ENCODE measurements around the gene SCG3. TPM values are rescaled to one million over a fixed set of nuclear protein-coding genes. Genes with fewer than 3 reads are reported as not detected.

The SCG3 gene
- total RNA-seq, 1 experiment from 2014 or later = not detected

- no peak overlapping the region for H3K27ac ChIP-seq
- H3K4me3 ChIP-seq = no peak overlapping the region
- no peaks in the 10 kb centered on the region for H3K36me3 ChIP-seq
- H3K4me1 ChIP-seq = peaks cover 11% of the 10 kb centered on the region
- H3K27me3 ChIP-seq = no peaks in the 10 kb centered on the region
- peak; percentile 11 to 50 for DNase-seq
- H3K9me3 ChIP-seq (replicated peaks) = no peaks in the 10 kb centered on the region
Measured at GRCh38 chr15:51706291-51706690, 25.0 kb downstream of the SCG3 start.

- no peak for DNase-seq
- Histone ChIP-seq H3K27me3 (no peaks in the 10 kb centered on the region), H3K4me3 (no peak overlapping the region), H3K27ac (no peak overlapping the region), H3K36me3 (no peaks in the 10 kb centered on the region), H3K4me1 (peaks cover 11% of the 10 kb centered on the region), H3K9me3 (replicated peaks) (no peaks in the 10 kb centered on the region)
Measured at GRCh38 chr15:51706926-51707608, 25.8 kb downstream of the SCG3 start.

GRCh38 chr15:51708013-51708412, 26.7 kb downstream of the SCG3 start:
- no peaks in the 10 kb centered on the region for H3K36me3 ChIP-seq
- peaks cover 11% of the 10 kb centered on the region for H3K4me1 ChIP-seq
- H3K4me3 ChIP-seq = no peak overlapping the region
- DNase-seq = no peak
- no peak overlapping the region for H3K27ac ChIP-seq
- H3K9me3 ChIP-seq (replicated peaks) = no peaks in the 10 kb centered on the region
- no peaks in the 10 kb centered on the region for H3K27me3 ChIP-seq

GRCh38 chr15:51709031-51709430, 27.7 kb downstream of the SCG3 start:
- DNase-seq = no peak
- Histone ChIP-seq H3K27ac (no peak overlapping the region), H3K36me3 (no peaks in the 10 kb centered on the region), H3K4me3 (no peak overlapping the region), H3K9me3 (replicated peaks) (no peaks in the 10 kb centered on the region), H3K4me1 (peaks cover 11% of the 10 kb centered on the region), H3K27me3 (no peaks in the 10 kb centered on the region)

GRCh38 chr15:51714162-51714561, 32.9 kb downstream of the SCG3 start:
- peaks cover 15% of the 10 kb centered on the region for H3K4me1 ChIP-seq
- H3K9me3 ChIP-seq (replicated peaks) = no peaks in the 10 kb centered on the region
- H3K27ac ChIP-seq = no peak overlapping the region
- no peak overlapping the region for H3K4me3 ChIP-seq
- no peaks in the 10 kb centered on the region for H3K36me3 ChIP-seq
- H3K27me3 ChIP-seq = no peaks in the 10 kb centered on the region
- DNase-seq = no peak

- H3K27me3 ChIP-seq = no peaks in the 10 kb centered on the region
- DNase-seq = no peak
- no peaks in the 10 kb centered on the region for H3K9me3 ChIP-seq (replicated peaks)
- H3K36me3 ChIP-seq = no peaks in the 10 kb centered on the region
- no peak overlapping the region for H3K27ac ChIP-seq
- peaks cover 16% of the 10 kb centered on the region for H3K4me1 ChIP-seq
- H3K4me3 ChIP-seq = no peak overlapping the region
Measured at GRCh38 chr15:51714911-51715310, 33.6 kb downstream of the SCG3 start.

DNA sequence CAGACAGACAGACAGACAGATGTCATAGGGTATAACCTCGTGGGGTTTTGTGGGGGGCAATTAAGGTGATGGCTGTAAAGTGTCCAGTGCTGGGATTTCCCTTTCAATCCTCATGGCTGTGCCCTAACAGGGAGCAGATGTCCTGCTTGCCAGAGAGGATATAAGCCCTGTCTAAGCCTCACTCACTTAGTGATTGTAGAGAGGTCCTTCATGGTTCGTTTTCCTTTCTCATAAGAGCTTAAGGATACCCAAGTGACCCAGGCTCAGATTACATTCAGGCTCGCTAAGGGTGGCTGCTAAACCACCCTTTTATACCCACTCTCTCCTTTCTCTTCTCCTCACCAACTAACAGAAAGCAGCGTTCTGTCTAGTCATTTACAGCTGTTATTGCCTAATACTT, 36.9 kb downstream of the SCG3 start:
- no peaks in the 10 kb centered on the region for H3K27me3 ChIP-seq

GRCh38 chr15:51718746-51719145, 37.4 kb downstream of the SCG3 start:
- Histone ChIP-seq H3K27ac (no peak overlapping the region; the same call in 1 of the 2 replicates), H3K4me3 (no peak overlapping the region), H3K36me3 (no peaks in the 10 kb centered on the region), H3K9me3 (replicated peaks) (no peaks in the 10 kb centered on the region), H3K4me1 (peaks cover 16% of the 10 kb centered on the region), H3K27me3 (no peaks in the 10 kb centered on the region)
- no peak for DNase-seq

More for the DNA sequence above, 36.9 kb downstream of the SCG3 start:
- H3K4me1 ChIP-seq = peaks cover 16% of the 10 kb centered on the region
- no peak overlapping the region for H3K4me3 ChIP-seq
- no peaks in the 10 kb centered on the region for H3K36me3 ChIP-seq
- H3K9me3 ChIP-seq (replicated peaks) = no peaks in the 10 kb centered on the region
- peak overlapping the region; percentile 40 for H3K27ac ChIP-seq
- peak; percentile 47 to 84 for DNase-seq

- Histone ChIP-seq H3K27me3 (no peaks in the 10 kb centered on the region), H3K36me3 (no peaks in the 10 kb centered on the region), H3K4me1 (peaks cover 16% of the 10 kb centered on the region), H3K27ac (no peak overlapping the region), H3K9me3 (replicated peaks) (no peaks in the 10 kb centered on the region), H3K4me3 (no peak overlapping the region)
- no peak for DNase-seq
Measured at GRCh38 chr15:51720201-51720995, 39.1 kb downstream of the SCG3 start.

DNA sequence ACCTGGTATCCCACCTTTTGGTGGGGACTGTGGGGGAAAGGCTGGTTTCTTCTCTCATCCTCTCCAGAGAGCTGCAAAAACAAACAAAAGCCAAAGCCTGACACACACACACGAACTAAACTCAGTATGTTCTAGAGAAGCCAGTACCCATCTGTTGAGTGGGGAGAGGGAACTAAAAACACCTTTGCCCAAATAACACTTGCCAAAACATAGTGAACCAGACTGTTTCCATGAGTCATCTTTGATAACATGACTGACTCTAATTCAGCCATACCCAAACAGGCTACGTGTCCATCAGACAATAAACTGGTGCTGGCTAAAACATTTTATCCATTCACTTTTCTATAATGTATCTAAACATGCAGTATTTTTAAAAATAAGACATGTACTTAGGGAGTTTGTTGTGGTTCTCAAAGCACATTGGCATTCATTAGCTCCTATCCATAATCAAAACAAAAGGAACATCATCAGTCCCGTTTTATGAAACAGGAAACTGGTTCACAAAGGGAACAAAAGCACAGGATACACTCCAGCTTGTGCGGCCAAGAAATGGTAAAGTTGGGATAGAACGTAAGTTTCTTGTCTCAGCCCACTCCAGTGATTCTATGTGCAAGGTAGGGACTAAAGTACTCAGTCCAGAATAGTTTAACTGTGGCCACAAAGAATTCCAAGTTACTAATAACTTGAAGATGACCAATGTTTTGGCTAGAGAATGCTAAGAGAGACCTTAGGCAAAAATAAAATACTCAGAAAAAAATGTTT, 40.1 kb downstream of the SCG3 start:
- Histone ChIP-seq H3K27ac (no peak overlapping the region), H3K4me1 (peaks cover 19% of the 10 kb centered on the region), H3K27me3 (no peaks in the 10 kb centered on the region), H3K9me3 (replicated peaks) (no peaks in the 10 kb centered on the region), H3K36me3 (no peaks in the 10 kb centered on the region), H3K4me3 (no peak overlapping the region)
- no peak for DNase-seq

- Histone ChIP-seq H3K4me1 (peaks cover 13% of the 10 kb centered on the region), H3K36me3 (no peaks in the 10 kb centered on the region), H3K4me3 (no peak overlapping the region), H3K9me3 (replicated peaks) (no peaks in the 10 kb centered on the region), H3K27me3 (no peaks in the 10 kb centered on the region), H3K27ac (no peak overlapping the region)
- no peak for DNase-seq
Measured at GRCh38 chr15:51724199-51724598, 42.9 kb downstream of the SCG3 start.

- peaks cover 12% of the 10 kb centered on the region for H3K4me1 ChIP-seq
- no peak overlapping the region for H3K27ac ChIP-seq
- H3K36me3 ChIP-seq = no peaks in the 10 kb centered on the region
- H3K27me3 ChIP-seq = no peaks in the 10 kb centered on the region
- H3K4me3 ChIP-seq = no peak overlapping the region
- no peaks in the 10 kb centered on the region for H3K9me3 ChIP-seq (replicated peaks)
- no peak for DNase-seq
Measured at GRCh38 chr15:51724673-51725072, 43.4 kb downstream of the SCG3 start.

- Histone ChIP-seq H3K9me3 (replicated peaks) (no peaks in the 10 kb centered on the region), H3K27me3 (no peaks in the 10 kb centered on the region), H3K27ac (no peak overlapping the region), H3K4me3 (no peak overlapping the region), H3K36me3 (no peaks in the 10 kb centered on the region), H3K4me1 (peaks cover 12% of the 10 kb centered on the region)
- DNase-seq = peak; percentile 74 to 76
Measured at GRCh38 chr15:51726302-51727073, 45.2 kb downstream of the SCG3 start.

- H3K27ac ChIP-seq = no peak overlapping the region
- H3K4me3 ChIP-seq = no peak overlapping the region
- H3K9me3 ChIP-seq (replicated peaks) = no peaks in the 10 kb centered on the region
- H3K27me3 ChIP-seq = no peaks in the 10 kb centered on the region
- H3K36me3 ChIP-seq = no peaks in the 10 kb centered on the region
- DNase-seq = no peak
- peaks cover 12% of the 10 kb centered on the region for H3K4me1 ChIP-seq
Measured at GRCh38 chr15:51727141-51727897, 46.0 kb downstream of the SCG3 start.
